CD14-positive monocyte (primary cell): ENCODE data around the gene LEMD1. TPM values are rescaled to one million over a fixed set of nuclear protein-coding genes. Genes with fewer than 3 reads are reported as not detected.

ENCODE experiments used
- DNase-seq, 3 donors: peaks; one replicate each; pipeline ENCODE4 v3.0.0-alpha.2; 2011 to 2022
- H2AFZ ChIP-seq: 2 replicates; pipeline ENCODE4 v1.6.0; 2012; ENCODE audit warnings: mild to moderate bottlenecking, low read depth, low read length, inconsistent platforms; ENCODE audit not compliant: insufficient read depth, poor library complexity, severe bottlenecking
- H3K27ac ChIP-seq, 2 donors: 1 replicate in 1 of 2; 2 replicates in 1 of 2; pipeline ENCODE4 v1.5.1; 2012 to 2013; ENCODE audit warnings: low read length in 2 of 2, control low read depth in 1 of 2, inconsistent platforms in 1 of 2, low read depth in 1 of 2, mild to moderate bottlenecking in 1 of 2
- H3K27me3 ChIP-seq, 2 donors: one replicate each; pipeline versions ENCODE4 v1.6.0 to v1.6.1; 2011 to 2013; ENCODE audit warnings: low read length in 2 of 2; ENCODE audit not compliant: control insufficient read depth in 2 of 2, insufficient read depth in 2 of 2
- H3K36me3 ChIP-seq, 2 donors: replicated peaks in 1 of 2; 1 replicate in 1 of 2; 2 replicates in 1 of 2; pipeline versions ENCODE4 v1.5.1 to v1.6.1; 2012 to 2013; ENCODE audit warnings: low read length in 2 of 2, control low read depth in 1 of 2, inconsistent platforms in 1 of 2, mild to moderate bottlenecking in 1 of 2; ENCODE audit not compliant: insufficient read depth in 2 of 2, control insufficient read depth in 1 of 2
- H3K4me1 ChIP-seq, 2 donors: 1 replicate in 1 of 2; 2 replicates in 1 of 2; pipeline versions ENCODE4 v1.5.1 to v1.6.1; 2012 to 2013; ENCODE audit warnings: low read length in 2 of 2, control low read depth in 1 of 2, inconsistent platforms in 1 of 2, mild to moderate bottlenecking in 1 of 2, moderate library complexity in 1 of 2; ENCODE audit not compliant: insufficient read depth in 2 of 2, control insufficient read depth in 1 of 2
- H3K4me2 ChIP-seq: replicated peaks from 2 replicates; pipeline ENCODE3; 2012; ENCODE audit warnings: low read length, moderate library complexity, mild to moderate bottlenecking; ENCODE audit not compliant: poor library complexity, severe bottlenecking; ENCODE audit errors: extremely low read depth
- H3K4me3 ChIP-seq, 3 experiments: fragments of 200-600 bp in 1 of 3; sonication (generic) in 1 of 3; replicated peaks in 1 of 3; 1 replicate in 2 of 3; 2 replicates in 1 of 3; pipeline ENCODE4 v1.5.1; 2011 to 2013; ENCODE audit warnings: low read length in 3 of 3, mild to moderate bottlenecking in 3 of 3, control low read depth in 2 of 3, low read depth in 2 of 3, inconsistent platforms in 1 of 3, moderate library complexity in 1 of 3
- H3K79me2 ChIP-seq: 2 replicates; pipeline ENCODE4 v1.6.0; 2012; ENCODE audit warnings: mild to moderate bottlenecking, control low read depth, inconsistent platforms, low read length, moderate library complexity; ENCODE audit not compliant: insufficient read depth
- H3K9ac ChIP-seq: 2 replicates; pipeline ENCODE4 v1.6.0; 2017; ENCODE audit warnings: low read length, mild to moderate bottlenecking; ENCODE audit not compliant: insufficient read depth, poor library complexity, severe bottlenecking
- H3K9me3 ChIP-seq, 2 donors: replicated peaks in 1 of 2; 1 replicate in 1 of 2; 2 replicates in 1 of 2; pipeline versions ENCODE4 v1.5.1 to v1.6.1; 2012 to 2013; ENCODE audit warnings: low read length in 2 of 2, control low read depth in 1 of 2; ENCODE audit not compliant: control insufficient read depth in 1 of 2, insufficient read depth in 1 of 2
- H4K20me1 ChIP-seq: 2 replicates; pipeline ENCODE4 v1.6.0; 2012; ENCODE audit warnings: mild to moderate bottlenecking, low read length, control low read depth, moderate library complexity; ENCODE audit not compliant: insufficient read depth
- H3K27ac Mint-ChIP-seq, 7 donors: one replicate each; pipeline ENCODE4 v1.8.0; 2020; ENCODE audit warnings: mild to moderate bottlenecking in 7 of 7, mixed read lengths in 7 of 7, moderate library complexity in 6 of 7, inconsistent platforms in 2 of 7
- H3K27me3 Mint-ChIP-seq, 3 donors: one replicate each; pipeline ENCODE4 v1.8.0; 2021 to 2022; ENCODE audit warnings: low read depth in 3 of 3, mild to moderate bottlenecking in 3 of 3, mixed read lengths in 3 of 3, moderate library complexity in 3 of 3, inconsistent platforms in 1 of 3
- H3K36me3 Mint-ChIP-seq, 2 donors: one replicate each; pipeline ENCODE4 v1.8.0; 2020; ENCODE audit warnings: mixed read lengths in 2 of 2, inconsistent platforms in 1 of 2, mild to moderate bottlenecking in 1 of 2
- H3K4me1 Mint-ChIP-seq: one replicate; pipeline ENCODE4 v1.8.0; 2020; ENCODE audit warnings: mild to moderate bottlenecking, mixed read lengths
- H3K4me3 Mint-ChIP-seq, 2 donors: one replicate each; pipeline ENCODE4 v1.8.0; 2020; ENCODE audit warnings: mild to moderate bottlenecking in 2 of 2, mixed read lengths in 2 of 2, moderate library complexity in 1 of 2
- H3K9me3 Mint-ChIP-seq, 7 donors: one replicate each; pipeline ENCODE4 v1.8.0; 2020 to 2022; ENCODE audit warnings: mixed read lengths in 7 of 7, mild to moderate bottlenecking in 6 of 7, moderate library complexity in 6 of 7, inconsistent platforms in 2 of 7
- CTCF ChIP-seq: fragments of 200-600 bp; IDR thresholded peaks from one replicate; pipeline ENCODE4 v1.8.0; 2022; ENCODE audit warnings: antibody characterized with exemption, mild to moderate bottlenecking
- WGBS: methylation state at CpG from one replicate; pipeline ENCODE4 v1.1.5; 2013; ENCODE audit warnings: missing lambda C conversion rate; ENCODE audit not compliant: insufficient coverage; 5-methylcytosine and 5-hydroxymethylcytosine counted together
- intact Hi-C, 2 donors: fragments of 100-400 bp; cut with micrococcal nuclease; formaldehyde crosslinking; loops; one replicate each; pipeline versions ENCODE4 v1.15.0 to v1.15.1; 2023
- polyA plus RNA-seq, 3 donors: library from polyadenylated mRNA; depleted of rRNA in 1 of 3; unstranded in 2 of 3; stranded (reverse) in 1 of 3; fragments of 300-500 nt in 2 of 3; fragments of >200 nt in 1 of 3; fragmentation: Illumina TruSeq in 2 of 3; gene quantifications; 1 replicate in 2 of 3; 2 replicates in 1 of 3; pipeline ENCODE4 v1.2.3, GENCODE V29; 2012 to 2021

Gene LEMD1
- polyA plus RNA-seq, 3 donors, result not detected

- peaks cover 14 to 27% (median 16%) of the 10 kb centered on the region in 3 donors for H3K27me3 Mint-ChIP-seq
Observed at GRCh38 chr1:205350691-205351141, 71.1 kb downstream of the LEMD1 start.

DNA sequence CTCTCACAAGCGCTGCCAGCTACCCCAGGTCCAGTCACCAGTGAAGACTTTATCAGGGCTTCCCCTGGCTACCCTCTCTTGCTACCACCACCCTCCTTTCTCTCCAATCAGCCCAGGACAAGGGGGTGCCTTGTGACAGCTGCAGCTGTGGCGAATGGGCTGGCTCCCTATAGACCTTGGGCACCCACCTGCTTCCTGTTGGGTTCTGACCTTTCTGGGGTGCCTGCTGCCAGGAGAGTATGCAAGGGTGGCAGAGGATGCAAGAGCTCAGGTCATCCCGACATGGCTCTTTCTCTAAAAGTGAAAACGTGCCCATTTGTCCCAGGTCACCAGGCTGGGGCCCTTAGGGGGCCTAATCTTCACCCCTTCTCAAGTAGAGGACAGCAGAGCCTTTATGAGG is 71.7 kb downstream of the LEMD1 start:
- Histone ChIP-seq H3K36me3 (no peaks in the 10 kb centered on the region), H3K79me2 (no peaks in the 10 kb centered on the region), H3K27me3 (peaks cover 16 to 21% of the 10 kb centered on the region in 2 donors), H3K27ac (no peak overlapping the region), H3K9me3 (no peaks in the 10 kb centered on the region), H3K4me1 (peaks cover 3 to 4% of the 10 kb centered on the region in 2 donors), H3K4me2 (no peak overlapping the region), H3K4me3 (no peak overlapping the region), H3K9ac (no peak overlapping the region), H4K20me1 (no peaks in the 10 kb centered on the region), H2AFZ (no peak overlapping the region)
- intact Hi-C loops, result no loop called here
- DNase-seq, result no peak
- no peak overlapping the region for H3K27ac Mint-ChIP-seq
- H3K36me3 Mint-ChIP-seq, result no peaks in the 10 kb centered on the region
- TF ChIP-seq CTCF, result no peak
- peaks cover 20 to 33% (median 22%) of the 10 kb centered on the region in 3 donors for H3K27me3 Mint-ChIP-seq
- 100% methylated on average over 1 of the region's 4 CpGs for WGBS
- H3K9me3 Mint-ChIP-seq, result peaks cover 0 to 3% (median 0%) of the 10 kb centered on the region in 7 donors
- H3K4me1 Mint-ChIP-seq, result peaks cover 14% of the 10 kb centered on the region
- H3K4me3 Mint-ChIP-seq, result no peak overlapping the region

More at GRCh38 chr1:205350691-205351141, 71.1 kb downstream of the LEMD1 start:
- Mint-ChIP-seq H3K4me3 (no peak overlapping the region), H3K9me3 (no peaks in the 10 kb centered on the region), H3K36me3 (no peaks in the 10 kb centered on the region), H3K4me1 (peaks cover 14% of the 10 kb centered on the region), H3K27ac (no peak overlapping the region)
- Histone ChIP-seq H3K9me3 (no peaks in the 10 kb centered on the region), H3K9ac (no peak overlapping the region), H3K27ac (no peak overlapping the region), H4K20me1 (no peaks in the 10 kb centered on the region), H3K4me3 (no peak overlapping the region), H3K4me2 (no peak overlapping the region), H2AFZ (no peak overlapping the region), H3K27me3 (peaks cover 11 to 16% of the 10 kb centered on the region in 2 donors), H3K36me3 (no peaks in the 10 kb centered on the region), H3K79me2 (no peaks in the 10 kb centered on the region), H3K4me1 (peaks cover 3 to 4% of the 10 kb centered on the region in 2 donors)
- intact Hi-C loops, result no loop called here
- DNase-seq, result no peak
- WGBS, result 97% methylated on average over 6 of the region's 8 CpGs
- TF ChIP-seq CTCF, result no peak
